Activated naive CD8-positive, alpha-beta T cell treated with anti-CD3 and anti-CD28 coated beads, Interleukin-2, amount 50 U/mL, for 16 hours (primary cell): ENCODE results near the gene KCNA1.

Source experiments
- DNase-seq: peaks from one replicate; pipeline ENCODE4 v3.0.0-alpha.2; 2020; ENCODE audit warnings: low read depth, low spot score

Gene KCNA1

GRCh38 chr12:4911316-4911994 is 1.8 kb downstream of the KCNA1 start:
- no peak for DNase-seq

GRCh38 chr12:4914720-4915119 is 5.0 kb downstream of the KCNA1 start:
- no peak for DNase-seq

GRCh38 chr12:4915752-4916151 is 6.0 kb downstream of the KCNA1 start:
- DNase-seq = no peak

- DNase-seq = no peak
Observed at GRCh38 chr12:4918950-4919660, 9.4 kb downstream of the KCNA1 start.

GRCh38 chr12:4932576-4932975 is 22.9 kb downstream of the KCNA1 start:
- no peak for DNase-seq

- DNase-seq = no peak
Observed at GRCh38 chr12:4933411-4933810, 23.7 kb downstream of the KCNA1 start.

GRCh38 chr12:4934407-4935035 is 24.8 kb downstream of the KCNA1 start:
- no peak for DNase-seq

- no peak for DNase-seq
Observed at GRCh38 chr12:4938900-4939299, 29.2 kb downstream of the KCNA1 start.

- no peak for DNase-seq
Observed at GRCh38 chr12:4939418-4940023, 29.8 kb downstream of the KCNA1 start.

GRCh38 chr12:4943067-4943937 is 33.6 kb downstream of the KCNA1 start:
- DNase-seq = no peak

- no peak for DNase-seq
Observed at GRCh38 chr12:4943938-4944284, 34.2 kb downstream of the KCNA1 start.

GRCh38 chr12:4947253-4947652 is 37.5 kb downstream of the KCNA1 start:
- no peak for DNase-seq

GRCh38 chr12:4951083-4951482 is 41.4 kb downstream of the KCNA1 start:
- no peak for DNase-seq

- no peak for DNase-seq
Observed at GRCh38 chr12:4951601-4952000, 41.9 kb downstream of the KCNA1 start.

- no peak for DNase-seq
Observed at GRCh38 chr12:4954621-4955354, 45.1 kb downstream of the KCNA1 start.

- DNase-seq = no peak
Observed at GRCh38 chr12:4956054-4956453, 46.3 kb downstream of the KCNA1 start.

- DNase-seq = no peak
Observed at GRCh38 chr12:4956968-4957367, 47.3 kb downstream of the KCNA1 start.

- DNase-seq = no peak
Observed at GRCh38 chr12:4957761-4958160, 48.1 kb downstream of the KCNA1 start.

GRCh38 chr12:4958697-4959375 is 49.1 kb downstream of the KCNA1 start:
- no peak for DNase-seq

- DNase-seq = no peak
Observed at GRCh38 chr12:4959381-4959780, 49.7 kb downstream of the KCNA1 start.
